Measurements from ENCODE around the gene BNC2.

BNC2 gene

DNA sequence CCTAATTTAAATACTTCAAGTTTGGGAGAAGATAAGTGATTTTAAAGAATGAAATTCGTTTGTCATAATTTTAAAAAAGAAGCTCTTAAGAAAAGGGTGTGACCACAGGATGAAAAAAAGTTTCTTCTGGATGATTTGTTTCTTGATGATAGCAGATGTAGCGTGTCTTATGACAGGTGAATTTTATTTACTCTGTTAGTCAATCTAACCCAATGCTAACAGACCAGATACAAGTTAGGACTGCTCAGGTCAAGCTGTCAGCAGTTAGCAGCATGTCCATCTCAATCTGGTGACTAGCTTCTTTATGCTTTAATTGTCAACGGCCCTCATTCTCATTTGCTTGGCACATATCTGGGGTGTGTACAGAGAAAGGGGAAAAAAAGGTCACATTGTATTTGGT, 456.0 kb downstream of the BNC2 start:
- TF ChIP-seq, protein P1, sequence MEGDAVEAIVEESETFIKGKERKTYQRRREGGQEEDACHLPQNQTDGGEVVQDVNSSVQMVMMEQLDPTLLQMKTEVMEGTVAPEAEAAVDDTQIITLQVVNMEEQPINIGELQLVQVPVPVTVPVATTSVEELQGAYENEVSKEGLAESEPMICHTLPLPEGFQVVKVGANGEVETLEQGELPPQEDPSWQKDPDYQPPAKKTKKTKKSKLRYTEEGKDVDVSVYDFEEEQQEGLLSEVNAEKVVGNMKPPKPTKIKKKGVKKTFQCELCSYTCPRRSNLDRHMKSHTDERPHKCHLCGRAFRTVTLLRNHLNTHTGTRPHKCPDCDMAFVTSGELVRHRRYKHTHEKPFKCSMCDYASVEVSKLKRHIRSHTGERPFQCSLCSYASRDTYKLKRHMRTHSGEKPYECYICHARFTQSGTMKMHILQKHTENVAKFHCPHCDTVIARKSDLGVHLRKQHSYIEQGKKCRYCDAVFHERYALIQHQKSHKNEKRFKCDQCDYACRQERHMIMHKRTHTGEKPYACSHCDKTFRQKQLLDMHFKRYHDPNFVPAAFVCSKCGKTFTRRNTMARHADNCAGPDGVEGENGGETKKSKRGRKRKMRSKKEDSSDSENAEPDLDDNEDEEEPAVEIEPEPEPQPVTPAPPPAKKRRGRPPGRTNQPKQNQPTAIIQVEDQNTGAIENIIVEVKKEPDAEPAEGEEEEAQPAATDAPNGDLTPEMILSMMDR (IDR thresholded peaks at IDR 0.05; ENCODE audit: unreplicated experiment in 3 of 3): no peak
- no peak overlapping the region for H3K4me3 Mint-ChIP-seq
- peaks cover 33% of the 10 kb centered on the region for H3K4me1 Mint-ChIP-seq
- no peak overlapping the region for H3K27ac Mint-ChIP-seq
- H3K9me3 Mint-ChIP-seq: no peaks in the 10 kb centered on the region
- H3K27me3 Mint-ChIP-seq (ENCODE audit: low read depth): no peaks in the 10 kb centered on the region
- peaks cover 16% of the 10 kb centered on the region for H3K36me3 Mint-ChIP-seq (ENCODE audit: low read depth)

DNA sequence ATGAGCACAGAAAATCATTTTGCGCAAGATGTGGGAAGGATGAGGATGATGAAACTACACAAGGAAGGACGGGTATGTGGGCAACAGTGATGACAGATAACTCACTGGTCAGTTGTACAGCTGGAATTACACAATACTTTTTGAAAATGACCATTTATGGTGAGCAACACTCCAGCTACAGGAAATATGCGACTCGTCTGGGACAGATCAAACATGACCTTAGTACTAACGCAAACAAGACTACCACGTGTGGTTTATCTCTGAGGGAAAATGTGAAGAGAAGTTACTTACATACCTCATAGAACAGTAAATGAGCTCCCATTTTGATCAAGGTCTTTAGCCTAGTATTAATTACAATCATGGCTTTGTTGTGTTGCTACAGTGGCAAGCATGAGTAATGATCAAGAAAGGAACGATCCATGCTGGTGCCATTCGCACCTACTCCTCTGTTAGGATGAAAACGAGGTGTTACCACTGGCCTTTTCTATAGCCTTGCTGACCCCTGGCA, 456.9 kb downstream of the BNC2 start:
- Mint-ChIP-seq H3K4me3 (no peak overlapping the region), H3K27ac (no peak overlapping the region), H3K9me3 (no peaks in the 10 kb centered on the region), H3K36me3 (ENCODE audit: low read depth) (peaks cover 8% of the 10 kb centered on the region), H3K27me3 (ENCODE audit: low read depth) (no peaks in the 10 kb centered on the region), H3K4me1 (peaks cover 32% of the 10 kb centered on the region)
- TF ChIP-seq, protein P1 (IDR thresholded peaks at IDR 0.05; ENCODE audit: unreplicated experiment in 3 of 3): no peak

- peaks cover 4% of the 10 kb centered on the region for H3K36me3 Mint-ChIP-seq (ENCODE audit: low read depth)
- H3K27ac Mint-ChIP-seq: no peak overlapping the region
- peaks cover 29% of the 10 kb centered on the region for H3K4me1 Mint-ChIP-seq
- TF ChIP-seq, protein P1 (IDR thresholded peaks at IDR 0.05; ENCODE audit: unreplicated experiment in 3 of 3): no peak
- no peaks in the 10 kb centered on the region for H3K27me3 Mint-ChIP-seq (ENCODE audit: low read depth)
- H3K9me3 Mint-ChIP-seq: no peaks in the 10 kb centered on the region
- H3K4me3 Mint-ChIP-seq: no peak overlapping the region
Measured at GRCh38 chr9:16412740-16413139, 457.7 kb downstream of the BNC2 start.

DNA sequence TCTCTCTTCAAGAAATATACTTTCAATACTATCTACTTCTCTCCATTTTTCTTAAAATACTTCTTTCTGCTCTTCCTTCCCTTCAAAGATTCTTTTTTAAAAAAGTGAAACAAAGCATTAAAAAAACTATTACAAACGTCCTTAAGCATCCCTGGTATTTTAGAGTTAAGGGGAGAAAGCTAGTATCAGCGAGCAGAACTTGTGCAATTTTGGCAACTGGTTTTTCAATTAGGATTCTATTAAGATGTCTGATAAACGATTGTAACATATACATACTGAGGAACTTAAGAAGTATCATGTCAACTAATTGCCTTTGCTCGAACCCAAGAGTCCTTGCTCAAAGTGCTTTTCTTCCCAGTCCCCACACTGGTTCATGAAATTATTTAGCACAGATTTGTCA, 459.2 kb downstream of the BNC2 start:
- Mint-ChIP-seq H3K27me3 (ENCODE audit: low read depth) (no peaks in the 10 kb centered on the region), H3K36me3 (ENCODE audit: low read depth) (peaks cover 4% of the 10 kb centered on the region), H3K27ac (no peak overlapping the region), H3K4me3 (no peak overlapping the region), H3K9me3 (no peaks in the 10 kb centered on the region), H3K4me1 (peaks cover 25% of the 10 kb centered on the region)
- TF ChIP-seq, protein P1 (IDR thresholded peaks at IDR 0.05; ENCODE audit: unreplicated experiment in 3 of 3): no peak

- Mint-ChIP-seq H3K27me3 (ENCODE audit: low read depth) (no peaks in the 10 kb centered on the region), H3K4me1 (peaks cover 25% of the 10 kb centered on the region), H3K36me3 (ENCODE audit: low read depth) (peaks cover 4% of the 10 kb centered on the region)
Measured at GRCh38 chr9:16410601-16411280, 459.7 kb downstream of the BNC2 start.

More at GRCh38 chr9:16410601-16411280, 459.7 kb downstream of the BNC2 start:
- TF ChIP-seq, protein P1 (IDR thresholded peaks at IDR 0.05; ENCODE audit: unreplicated experiment in 3 of 3): no peak
- H3K4me3 Mint-ChIP-seq: no peak overlapping the region
- H3K9me3 Mint-ChIP-seq: no peaks in the 10 kb centered on the region
- no peak overlapping the region for H3K27ac Mint-ChIP-seq
